HL-60 (cell line): ENCODE measurements around the gene EMC6.

Source experiments
- DNase-seq, 2 experiments: peaks; one replicate each; pipeline ENCODE4 v3.0.0-alpha.2; 2010 to 2020; ENCODE audit warnings: low read depth in 1 of 2, low spot score in 1 of 2
- H3K27ac ChIP-seq: fragments of 250-450 bp; sonication (Bioruptor Pico); replicated peaks from 2 replicates; pipeline ENCODE4 v1.5.1; 2020; ENCODE audit warnings: mild to moderate bottlenecking, moderate library complexity
- H3K27me3 ChIP-seq: fragments of 250-450 bp; sonication (Bioruptor Pico); 2 replicates; pipeline ENCODE4 v1.5.1; 2021; ENCODE audit warnings: mild to moderate bottlenecking, moderate library complexity; ENCODE audit not compliant: insufficient read depth, poor library complexity, severe bottlenecking
- H3K4me3 ChIP-seq: replicated peaks from 2 replicates; pipeline ENCODE4 v1.5.1; 2011; ENCODE audit warnings: mild to moderate bottlenecking, control low read depth, low read length; ENCODE audit not compliant: insufficient read depth
- GABPA ChIP-seq: IDR thresholded peaks from 2 replicates; pipeline ENCODE4 v1.6.1; 2012; ENCODE audit warnings: low read depth
- POLR2AphosphoS5 ChIP-seq: IDR thresholded peaks from 2 replicates; pipeline ENCODE4 v1.6.1; 2012; ENCODE audit warnings: low read depth
- REST ChIP-seq: IDR thresholded peaks from 2 replicates; pipeline ENCODE4 v1.6.1; 2012; ENCODE audit warnings: low read depth; ENCODE audit not compliant: insufficient replicate concordance
- SPI1 ChIP-seq: IDR thresholded peaks from 2 replicates; pipeline ENCODE4 v1.6.1; 2012; ENCODE audit warnings: low read depth, mild to moderate bottlenecking, borderline replicate concordance
- TF ChIP-seq, protein P1 (sequence below): IDR thresholded peaks from one replicate; pipeline ENCODE4 v1.5.1; 2011; ENCODE audit warnings: low read length, control low read depth, inconsistent platforms; ENCODE audit not compliant: insufficient read depth

Gene EMC6

GRCh38 chr17:3672571-3672970, 4.0 kb downstream of the EMC6 start:
- Histone ChIP-seq H3K27me3 (no peaks in the 10 kb centered on the region), H3K4me3 (no peak overlapping the region), H3K27ac (no peak overlapping the region)
- no peak for DNase-seq
- TF ChIP-seq, protein P1, sequence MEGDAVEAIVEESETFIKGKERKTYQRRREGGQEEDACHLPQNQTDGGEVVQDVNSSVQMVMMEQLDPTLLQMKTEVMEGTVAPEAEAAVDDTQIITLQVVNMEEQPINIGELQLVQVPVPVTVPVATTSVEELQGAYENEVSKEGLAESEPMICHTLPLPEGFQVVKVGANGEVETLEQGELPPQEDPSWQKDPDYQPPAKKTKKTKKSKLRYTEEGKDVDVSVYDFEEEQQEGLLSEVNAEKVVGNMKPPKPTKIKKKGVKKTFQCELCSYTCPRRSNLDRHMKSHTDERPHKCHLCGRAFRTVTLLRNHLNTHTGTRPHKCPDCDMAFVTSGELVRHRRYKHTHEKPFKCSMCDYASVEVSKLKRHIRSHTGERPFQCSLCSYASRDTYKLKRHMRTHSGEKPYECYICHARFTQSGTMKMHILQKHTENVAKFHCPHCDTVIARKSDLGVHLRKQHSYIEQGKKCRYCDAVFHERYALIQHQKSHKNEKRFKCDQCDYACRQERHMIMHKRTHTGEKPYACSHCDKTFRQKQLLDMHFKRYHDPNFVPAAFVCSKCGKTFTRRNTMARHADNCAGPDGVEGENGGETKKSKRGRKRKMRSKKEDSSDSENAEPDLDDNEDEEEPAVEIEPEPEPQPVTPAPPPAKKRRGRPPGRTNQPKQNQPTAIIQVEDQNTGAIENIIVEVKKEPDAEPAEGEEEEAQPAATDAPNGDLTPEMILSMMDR = no peak
- TF ChIP-seq REST = no peak
- no peak for TF ChIP-seq POLR2AphosphoS5
- TF ChIP-seq SPI1 = no peak
- no peak for TF ChIP-seq GABPA

- H3K27me3 ChIP-seq = no peaks in the 10 kb centered on the region
- DNase-seq = no peak
- H3K4me3 ChIP-seq = no peak overlapping the region
- TF ChIP-seq REST = no peak
- no peak for TF ChIP-seq SPI1
- TF ChIP-seq, protein P1 = no peak
- TF ChIP-seq POLR2AphosphoS5 = no peak
- TF ChIP-seq GABPA = no peak
- H3K27ac ChIP-seq = no peak overlapping the region
These were observed 7.3 kb downstream of the EMC6 start for GRCh38 chr17:3675886-3676285.

- TF ChIP-seq GABPA = no peak
- no peak for TF ChIP-seq POLR2AphosphoS5
- no peak for TF ChIP-seq SPI1
- TF ChIP-seq, protein P1 = no peak
- no peak for TF ChIP-seq REST
- Histone ChIP-seq H3K27ac (no peak overlapping the region), H3K27me3 (no peaks in the 10 kb centered on the region), H3K4me3 (no peak overlapping the region)
- DNase-seq = no peak
These were observed 9.6 kb downstream of the EMC6 start for GRCh38 chr17:3678095-3678820.
